AG20443 (cell line): ENCODE data around the gene MYOCD.
"Not testable (repeated sequence)": the region's sequence is repeated elsewhere in the genome, so short reads cannot be mapped to it uniquely, and the experiment has no call there.

Source experiments
- DNase-seq: peaks from one replicate; pipeline ENCODE4 v3.0.0; 2012; ENCODE audit warnings: low spot score, mixed read lengths

The MYOCD gene

GRCh38 chr17:12665263-12666210 lies at the start of gene MYOCD:
MYOCD (plus strand) TSS chr17:12665890; CDS start chr17:12666189, 299 bp downstream.
- peak; percentile 76 for DNase-seq

GRCh38 chr17:12616161-12616560 lies 49.5 kb upstream of the MYOCD start:
- no peak for DNase-seq

GRCh38 chr17:12618557-12618956 lies 47.1 kb upstream of the MYOCD start:
- DNase-seq: no peak

- no peak for DNase-seq
Observed at GRCh38 chr17:12619459-12620199, 46.1 kb upstream of the MYOCD start.

GRCh38 chr17:12620200-12620720 lies 45.4 kb upstream of the MYOCD start:
- DNase-seq: peak; percentile 12

- DNase-seq: peak; percentile 16
Observed at GRCh38 chr17:12622726-12623125, 43.0 kb upstream of the MYOCD start.

GRCh38 chr17:12623220-12623848 lies 42.4 kb upstream of the MYOCD start:
- no peak for DNase-seq

- no peak for DNase-seq
Observed at GRCh38 chr17:12624211-12624610, 41.5 kb upstream of the MYOCD start.

- DNase-seq: no peak
Observed at GRCh38 chr17:12625092-12625491, 40.6 kb upstream of the MYOCD start.

- peak; percentile 71 for DNase-seq
Observed at GRCh38 chr17:12627177-12627629, 38.5 kb upstream of the MYOCD start.

GRCh38 chr17:12627781-12628451 lies 37.8 kb upstream of the MYOCD start:
- DNase-seq: peak; percentile 13

- DNase-seq: peak; percentile 25
Observed at GRCh38 chr17:12631076-12631475, 34.6 kb upstream of the MYOCD start.

GRCh38 chr17:12632785-12633184 lies 32.9 kb upstream of the MYOCD start:
- DNase-seq: no peak

- DNase-seq: no peak
Observed at GRCh38 chr17:12634789-12635414, 30.8 kb upstream of the MYOCD start.

- not testable (repeated sequence) for DNase-seq
Observed at GRCh38 chr17:12635996-12636395, 29.7 kb upstream of the MYOCD start.

- peak; percentile 81 for DNase-seq
Observed at GRCh38 chr17:12637015-12637414, 28.7 kb upstream of the MYOCD start.

GRCh38 chr17:12637745-12638651 lies 27.7 kb upstream of the MYOCD start:
- no peak for DNase-seq

- DNase-seq: no peak
Observed at GRCh38 chr17:12640364-12640763, 25.3 kb upstream of the MYOCD start.

- no peak for DNase-seq
Observed at GRCh38 chr17:12641084-12641483, 24.6 kb upstream of the MYOCD start.

- no peak for DNase-seq
Observed at GRCh38 chr17:12642034-12642433, 23.7 kb upstream of the MYOCD start.
